CD14-positive monocyte (primary cell): ENCODE results near the gene CLDN18. TPM values are rescaled to one million over a fixed set of nuclear protein-coding genes. Genes with fewer than 3 reads are reported as not detected.

ENCODE experiments used
- DNase-seq, 3 donors: peaks; one replicate each; pipeline ENCODE4 v3.0.0-alpha.2; 2011 to 2022
- H2AFZ ChIP-seq: 2 replicates; pipeline ENCODE4 v1.6.0; 2012; ENCODE audit warnings: mild to moderate bottlenecking, low read depth, low read length, inconsistent platforms; ENCODE audit not compliant: insufficient read depth, poor library complexity, severe bottlenecking
- H3K27ac ChIP-seq, 2 donors: 1 replicate in 1 of 2; 2 replicates in 1 of 2; pipeline ENCODE4 v1.5.1; 2012 to 2013; ENCODE audit warnings: low read length in 2 of 2, control low read depth in 1 of 2, inconsistent platforms in 1 of 2, low read depth in 1 of 2, mild to moderate bottlenecking in 1 of 2
- H3K27me3 ChIP-seq, 2 donors: one replicate each; pipeline versions ENCODE4 v1.6.0 to v1.6.1; 2011 to 2013; ENCODE audit warnings: low read length in 2 of 2; ENCODE audit not compliant: control insufficient read depth in 2 of 2, insufficient read depth in 2 of 2
- H3K36me3 ChIP-seq, 2 donors: replicated peaks in 1 of 2; 1 replicate in 1 of 2; 2 replicates in 1 of 2; pipeline versions ENCODE4 v1.5.1 to v1.6.1; 2012 to 2013; ENCODE audit warnings: low read length in 2 of 2, control low read depth in 1 of 2, inconsistent platforms in 1 of 2, mild to moderate bottlenecking in 1 of 2; ENCODE audit not compliant: insufficient read depth in 2 of 2, control insufficient read depth in 1 of 2
- H3K4me1 ChIP-seq, 2 donors: 1 replicate in 1 of 2; 2 replicates in 1 of 2; pipeline versions ENCODE4 v1.5.1 to v1.6.1; 2012 to 2013; ENCODE audit warnings: low read length in 2 of 2, control low read depth in 1 of 2, inconsistent platforms in 1 of 2, mild to moderate bottlenecking in 1 of 2, moderate library complexity in 1 of 2; ENCODE audit not compliant: insufficient read depth in 2 of 2, control insufficient read depth in 1 of 2
- H3K4me2 ChIP-seq: replicated peaks from 2 replicates; pipeline ENCODE3; 2012; ENCODE audit warnings: low read length, moderate library complexity, mild to moderate bottlenecking; ENCODE audit not compliant: poor library complexity, severe bottlenecking; ENCODE audit errors: extremely low read depth
- H3K4me3 ChIP-seq, 3 experiments: fragments of 200-600 bp in 1 of 3; sonication (generic) in 1 of 3; replicated peaks in 1 of 3; 1 replicate in 2 of 3; 2 replicates in 1 of 3; pipeline ENCODE4 v1.5.1; 2011 to 2013; ENCODE audit warnings: low read length in 3 of 3, mild to moderate bottlenecking in 3 of 3, control low read depth in 2 of 3, low read depth in 2 of 3, inconsistent platforms in 1 of 3, moderate library complexity in 1 of 3
- H3K79me2 ChIP-seq: 2 replicates; pipeline ENCODE4 v1.6.0; 2012; ENCODE audit warnings: mild to moderate bottlenecking, control low read depth, inconsistent platforms, low read length, moderate library complexity; ENCODE audit not compliant: insufficient read depth
- H3K9ac ChIP-seq: 2 replicates; pipeline ENCODE4 v1.6.0; 2017; ENCODE audit warnings: low read length, mild to moderate bottlenecking; ENCODE audit not compliant: insufficient read depth, poor library complexity, severe bottlenecking
- H3K9me3 ChIP-seq, 2 donors: replicated peaks in 1 of 2; 1 replicate in 1 of 2; 2 replicates in 1 of 2; pipeline versions ENCODE4 v1.5.1 to v1.6.1; 2012 to 2013; ENCODE audit warnings: low read length in 2 of 2, control low read depth in 1 of 2; ENCODE audit not compliant: control insufficient read depth in 1 of 2, insufficient read depth in 1 of 2
- H4K20me1 ChIP-seq: 2 replicates; pipeline ENCODE4 v1.6.0; 2012; ENCODE audit warnings: mild to moderate bottlenecking, low read length, control low read depth, moderate library complexity; ENCODE audit not compliant: insufficient read depth
- H3K27ac Mint-ChIP-seq, 7 donors: one replicate each; pipeline ENCODE4 v1.8.0; 2020; ENCODE audit warnings: mild to moderate bottlenecking in 7 of 7, mixed read lengths in 7 of 7, moderate library complexity in 6 of 7, inconsistent platforms in 2 of 7
- H3K27me3 Mint-ChIP-seq, 3 donors: one replicate each; pipeline ENCODE4 v1.8.0; 2021 to 2022; ENCODE audit warnings: low read depth in 3 of 3, mild to moderate bottlenecking in 3 of 3, mixed read lengths in 3 of 3, moderate library complexity in 3 of 3, inconsistent platforms in 1 of 3
- H3K36me3 Mint-ChIP-seq, 2 donors: one replicate each; pipeline ENCODE4 v1.8.0; 2020; ENCODE audit warnings: mixed read lengths in 2 of 2, inconsistent platforms in 1 of 2, mild to moderate bottlenecking in 1 of 2
- H3K4me1 Mint-ChIP-seq: one replicate; pipeline ENCODE4 v1.8.0; 2020; ENCODE audit warnings: mild to moderate bottlenecking, mixed read lengths
- H3K4me3 Mint-ChIP-seq, 2 donors: one replicate each; pipeline ENCODE4 v1.8.0; 2020; ENCODE audit warnings: mild to moderate bottlenecking in 2 of 2, mixed read lengths in 2 of 2, moderate library complexity in 1 of 2
- H3K9me3 Mint-ChIP-seq, 7 donors: one replicate each; pipeline ENCODE4 v1.8.0; 2020 to 2022; ENCODE audit warnings: mixed read lengths in 7 of 7, mild to moderate bottlenecking in 6 of 7, moderate library complexity in 6 of 7, inconsistent platforms in 2 of 7
- CTCF ChIP-seq: fragments of 200-600 bp; IDR thresholded peaks from one replicate; pipeline ENCODE4 v1.8.0; 2022; ENCODE audit warnings: antibody characterized with exemption, mild to moderate bottlenecking
- WGBS: methylation state at CpG from one replicate; pipeline ENCODE4 v1.1.5; 2013; ENCODE audit warnings: missing lambda C conversion rate; ENCODE audit not compliant: insufficient coverage; 5-methylcytosine and 5-hydroxymethylcytosine counted together
- intact Hi-C, 2 donors: fragments of 100-400 bp; cut with micrococcal nuclease; formaldehyde crosslinking; loops; one replicate each; pipeline versions ENCODE4 v1.15.0 to v1.15.1; 2023
- polyA minus RNA-seq: library from RNA; depleted of rRNA, polyadenylated mRNA; stranded (reverse); fragments of >200 nt; gene quantifications from 2 replicates; pipeline ENCODE4 v1.2.3, GENCODE V29; 2012
- polyA plus RNA-seq, 3 donors: library from polyadenylated mRNA; depleted of rRNA in 1 of 3; unstranded in 2 of 3; stranded (reverse) in 1 of 3; fragments of 300-500 nt in 2 of 3; fragments of >200 nt in 1 of 3; fragmentation: Illumina TruSeq in 2 of 3; gene quantifications; 1 replicate in 2 of 3; 2 replicates in 1 of 3; pipeline ENCODE4 v1.2.3, GENCODE V29; 2012 to 2021
- total RNA-seq, 12 experiments: library from RNA in 1 of 12; stranded (reverse) in 1 of 12; fragments of 120-200 nt in 1 of 12; gene quantifications; one replicate each; pipeline ENCODE4 v1.2.4 and lab custom pipeline; 2013 to 2026; ENCODE audit warnings: mixed read lengths in 6 of 12, inconsistent platforms in 1 of 12

The CLDN18 gene
- total RNA-seq (2013) = not detected
- polyA plus RNA-seq (not detected), polyA minus RNA-seq (not detected in 2 replicates), total RNA-seq (lab: John Stamatoyannopoulos, UW) (0 to 1.1 (median 0) reads per million in 11 experiments)

GRCh38 chr3:138009476-138010272 is at the start of gene CLDN18:
CLDN18 (plus strand) TSS chr3:138010165; CDS start chr3:138010226, 61 bp downstream.
- Histone ChIP-seq H4K20me1 (no peaks in the 10 kb centered on the region), H3K4me3 (no peak within 1 kb of the TSS), H3K4me1 (no peaks in the 10 kb centered on the region), H3K9ac (no peak within 1 kb of the TSS), H3K79me2 (no peaks in the 10 kb centered on the region), H2AFZ (no peak within 1 kb of the TSS), H3K36me3 (no peaks in the 10 kb centered on the region), H3K9me3 (no peaks in the 10 kb centered on the region), H3K4me2 (no peak within 1 kb of the TSS), H3K27me3 (no peaks in the 10 kb centered on the region), H3K27ac (no peak within 1 kb of the TSS)
- Mint-ChIP-seq H3K27ac (no peak within 1 kb of the TSS), H3K36me3 (no peaks in the 10 kb centered on the region), H3K27me3 (peaks cover 0 to 3% (median 2%) of the 10 kb centered on the region in 3 donors), H3K4me1 (no peaks in the 10 kb centered on the region), H3K9me3 (peaks cover 0 to 5% (median 2%) of the 10 kb centered on the region in 7 donors), H3K4me3 (no peak within 1 kb of the TSS)
- no peak for DNase-seq
- intact Hi-C loops = no loop called here
- 89% methylated on average over 24 of the region's 30 CpGs for WGBS
- no peak for TF ChIP-seq CTCF

GRCh38 chr3:137962251-137962650 is 47.7 kb upstream of the CLDN18 start:
- no peak overlapping the region for H3K27ac ChIP-seq
- no peak overlapping the region for H3K9ac ChIP-seq
- H3K27me3 Mint-ChIP-seq = peaks cover 4 to 8% (median 7%) of the 10 kb centered on the region in 3 donors
- WGBS = 80% methylated on average over 1 of the region's 7 CpGs
- no peak for DNase-seq
- H3K4me3 Mint-ChIP-seq = no peak overlapping the region
- H3K36me3 Mint-ChIP-seq = no peaks in the 10 kb centered on the region
- H3K36me3 ChIP-seq = no peaks in the 10 kb centered on the region
- H3K79me2 ChIP-seq = no peaks in the 10 kb centered on the region
- H3K4me1 ChIP-seq = no peaks in the 10 kb centered on the region
- H4K20me1 ChIP-seq = no peaks in the 10 kb centered on the region
- TF ChIP-seq CTCF = no peak
- H3K27me3 ChIP-seq = peaks cover 0 to 2% of the 10 kb centered on the region in 2 donors
- no peak overlapping the region for H3K27ac Mint-ChIP-seq
- H2AFZ ChIP-seq = no peak overlapping the region
- intact Hi-C loops = no loop called here
- H3K4me3 ChIP-seq = no peak overlapping the region
- no peaks in the 10 kb centered on the region for H3K9me3 ChIP-seq
- no peaks in the 10 kb centered on the region for H3K4me1 Mint-ChIP-seq
- no peaks in the 10 kb centered on the region for H3K9me3 Mint-ChIP-seq
- no peak overlapping the region for H3K4me2 ChIP-seq
